Measurements from ENCODE around the gene ENOX1.

DNA sequence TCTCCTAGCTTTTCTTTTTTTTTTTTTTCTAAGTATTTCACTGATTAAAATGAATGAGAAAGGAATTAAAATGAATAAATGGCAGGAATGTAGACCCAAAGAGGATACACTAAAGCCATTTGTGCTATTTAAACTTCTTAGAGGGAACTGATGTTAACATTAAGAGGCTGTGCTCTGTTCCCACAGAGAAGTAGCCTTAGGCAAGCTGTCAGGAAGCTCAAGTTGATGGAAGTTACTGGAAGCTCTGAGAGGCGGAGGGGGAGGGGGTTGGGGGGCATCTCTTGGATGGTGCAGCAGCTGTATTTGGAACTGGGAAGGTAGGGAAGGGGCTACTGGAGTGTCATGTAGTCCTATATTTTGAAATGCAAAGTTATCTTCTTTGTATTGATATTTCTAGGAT is 595.2 kb downstream of the ENOX1 start:
- TF ChIP-seq ZFX (CRISPR knock-in tag; IDR thresholded peaks at IDR 0.05): no peak
- TF ChIP-seq, protein P1, sequence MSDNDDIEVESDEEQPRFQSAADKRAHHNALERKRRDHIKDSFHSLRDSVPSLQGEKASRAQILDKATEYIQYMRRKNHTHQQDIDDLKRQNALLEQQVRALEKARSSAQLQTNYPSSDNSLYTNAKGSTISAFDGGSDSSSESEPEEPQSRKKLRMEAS (CRISPR knock-in tag; IDR thresholded peaks at IDR 0.05): no peak
